Stimulated activated CD8-positive, alpha-beta memory T cell treated with anti-CD3 and anti-CD28 coated beads, Interleukin-15, amount 100 ng/mL, for 1 hour (primary cell): ENCODE results near the gene CTNNA3.
"Not testable (repeated sequence)": the region's sequence is repeated elsewhere in the genome, so short reads cannot be mapped to it uniquely, and the experiment has no call there.

Source experiments
- DNase-seq: peaks from one replicate; pipeline ENCODE4 v3.0.0-alpha.2; 2020; ENCODE audit warnings: low read depth

CTNNA3 gene

GRCh38 chr10:66368146-66368545, 1327.8 kb downstream of the CTNNA3 start:
- no peak for DNase-seq

- DNase-seq: no peak
Measured at GRCh38 chr10:66366163-66366562, 1329.8 kb downstream of the CTNNA3 start.

GRCh38 chr10:66365686-66366085, 1330.3 kb downstream of the CTNNA3 start:
- DNase-seq: no peak

- DNase-seq: no peak
Measured at GRCh38 chr10:66362522-66362921, 1333.5 kb downstream of the CTNNA3 start.

GRCh38 chr10:66353822-66354221, 1342.2 kb downstream of the CTNNA3 start:
- not testable (repeated sequence) for DNase-seq

GRCh38 chr10:66353422-66353821, 1342.6 kb downstream of the CTNNA3 start:
- no peak for DNase-seq

GRCh38 chr10:66350622-66351399, 1345.2 kb downstream of the CTNNA3 start:
- no peak for DNase-seq

- no peak for DNase-seq
Measured at GRCh38 chr10:66349726-66350125, 1346.3 kb downstream of the CTNNA3 start.

GRCh38 chr10:66349076-66349475, 1346.9 kb downstream of the CTNNA3 start:
- DNase-seq: no peak

- no peak for DNase-seq
Measured at GRCh38 chr10:66337211-66337610, 1358.8 kb downstream of the CTNNA3 start.

GRCh38 chr10:66336791-66337190, 1359.2 kb downstream of the CTNNA3 start:
- no peak for DNase-seq

- not testable (repeated sequence) for DNase-seq
Measured at GRCh38 chr10:66335753-66336152, 1360.2 kb downstream of the CTNNA3 start.

GRCh38 chr10:66329147-66329546, 1366.8 kb downstream of the CTNNA3 start:
- DNase-seq: no peak

GRCh38 chr10:66326876-66327275, 1369.1 kb downstream of the CTNNA3 start:
- no peak for DNase-seq

GRCh38 chr10:66322777-66323176, 1373.2 kb downstream of the CTNNA3 start:
- no peak for DNase-seq

- no peak for DNase-seq
Measured at GRCh38 chr10:66321723-66322665, 1374.0 kb downstream of the CTNNA3 start.

- DNase-seq: no peak
Measured at GRCh38 chr10:66318761-66319160, 1377.2 kb downstream of the CTNNA3 start.

- no peak for DNase-seq
Measured at GRCh38 chr10:66307826-66308225, 1388.2 kb downstream of the CTNNA3 start.

- no peak for DNase-seq
Measured at GRCh38 chr10:66301078-66301477, 1394.9 kb downstream of the CTNNA3 start.

GRCh38 chr10:66295602-66296001, 1400.4 kb downstream of the CTNNA3 start:
- DNase-seq: no peak

- no peak for DNase-seq
Measured at GRCh38 chr10:66294538-66294937, 1401.5 kb downstream of the CTNNA3 start.

- DNase-seq: no peak
Measured at GRCh38 chr10:66292922-66293321, 1403.1 kb downstream of the CTNNA3 start.

- no peak for DNase-seq
Measured at GRCh38 chr10:66292456-66292855, 1403.5 kb downstream of the CTNNA3 start.
